Measurements from ENCODE around the gene CEBPA. TPM values are rescaled to one million over a fixed set of nuclear protein-coding genes. Genes with fewer than 3 reads are reported as not detected.

Gene CEBPA
- total and polyA plus RNA-seq, 4 donors: 32.9 to 112 (median 82.7) TPM

- Histone ChIP-seq H3K36me3 (ENCODE audit: control insufficient read depth in 4 of 4, insufficient read depth in 3 of 4, low read depth in 1 of 4, low read length in 3 of 4) (no peaks in the 10 kb centered on the region), H3K9ac (ENCODE audit: low read depth in 1 of 2, low read length in 2 of 2) (no peak overlapping the region), H3K27ac (ENCODE audit: low read depth in 1 of 2, low read length in 2 of 2) (peak overlapping the region; percentile 88 to 91), H3K27me3 (ENCODE audit: control insufficient read depth in 4 of 4, insufficient read depth in 4 of 4, low read length in 3 of 4) (no peaks in the 10 kb centered on the region), H3K9me3 (ENCODE audit: control insufficient read depth in 4 of 4, low read length in 3 of 4) (no peaks in the 10 kb centered on the region), H3K4me1 (ENCODE audit: control insufficient read depth in 4 of 4, insufficient read depth in 4 of 4, low read length in 3 of 4) (peaks cover 4 to 24% (median 19%) of the 10 kb centered on the region in 4 donors), H3K4me3 (ENCODE audit: low read depth in 1 of 3, low read length in 3 of 3) (no peak overlapping the region)
- WGBS: 94% methylated on average over 10 of the region's 10 CpGs
- no peak for TF ChIP-seq RXRA (IDR thresholded peaks at IDR 0.05)
- TF ChIP-seq, protein P1, sequence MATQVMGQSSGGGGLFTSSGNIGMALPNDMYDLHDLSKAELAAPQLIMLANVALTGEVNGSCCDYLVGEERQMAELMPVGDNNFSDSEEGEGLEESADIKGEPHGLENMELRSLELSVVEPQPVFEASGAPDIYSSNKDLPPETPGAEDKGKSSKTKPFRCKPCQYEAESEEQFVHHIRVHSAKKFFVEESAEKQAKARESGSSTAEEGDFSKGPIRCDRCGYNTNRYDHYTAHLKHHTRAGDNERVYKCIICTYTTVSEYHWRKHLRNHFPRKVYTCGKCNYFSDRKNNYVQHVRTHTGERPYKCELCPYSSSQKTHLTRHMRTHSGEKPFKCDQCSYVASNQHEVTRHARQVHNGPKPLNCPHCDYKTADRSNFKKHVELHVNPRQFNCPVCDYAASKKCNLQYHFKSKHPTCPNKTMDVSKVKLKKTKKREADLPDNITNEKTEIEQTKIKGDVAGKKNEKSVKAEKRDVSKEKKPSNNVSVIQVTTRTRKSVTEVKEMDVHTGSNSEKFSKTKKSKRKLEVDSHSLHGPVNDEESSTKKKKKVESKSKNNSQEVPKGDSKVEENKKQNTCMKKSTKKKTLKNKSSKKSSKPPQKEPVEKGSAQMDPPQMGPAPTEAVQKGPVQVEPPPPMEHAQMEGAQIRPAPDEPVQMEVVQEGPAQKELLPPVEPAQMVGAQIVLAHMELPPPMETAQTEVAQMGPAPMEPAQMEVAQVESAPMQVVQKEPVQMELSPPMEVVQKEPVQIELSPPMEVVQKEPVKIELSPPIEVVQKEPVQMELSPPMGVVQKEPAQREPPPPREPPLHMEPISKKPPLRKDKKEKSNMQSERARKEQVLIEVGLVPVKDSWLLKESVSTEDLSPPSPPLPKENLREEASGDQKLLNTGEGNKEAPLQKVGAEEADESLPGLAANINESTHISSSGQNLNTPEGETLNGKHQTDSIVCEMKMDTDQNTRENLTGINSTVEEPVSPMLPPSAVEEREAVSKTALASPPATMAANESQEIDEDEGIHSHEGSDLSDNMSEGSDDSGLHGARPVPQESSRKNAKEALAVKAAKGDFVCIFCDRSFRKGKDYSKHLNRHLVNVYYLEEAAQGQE (IDR thresholded peaks at IDR 0.05): no peak
- TF ChIP-seq HNF4A (conservative IDR thresholded peaks at IDR 0.05): no peak
- no peak for TF ChIP-seq FOXA2 (IDR thresholded peaks at IDR 0.05)
- no peak for TF ChIP-seq ATF3 (IDR thresholded peaks at IDR 0.05)
- TF ChIP-seq JUND (IDR thresholded peaks at IDR 0.05): no peak
- TF ChIP-seq HNF4G (IDR thresholded peaks at IDR 0.05): no peak
- TF ChIP-seq, protein P2, sequence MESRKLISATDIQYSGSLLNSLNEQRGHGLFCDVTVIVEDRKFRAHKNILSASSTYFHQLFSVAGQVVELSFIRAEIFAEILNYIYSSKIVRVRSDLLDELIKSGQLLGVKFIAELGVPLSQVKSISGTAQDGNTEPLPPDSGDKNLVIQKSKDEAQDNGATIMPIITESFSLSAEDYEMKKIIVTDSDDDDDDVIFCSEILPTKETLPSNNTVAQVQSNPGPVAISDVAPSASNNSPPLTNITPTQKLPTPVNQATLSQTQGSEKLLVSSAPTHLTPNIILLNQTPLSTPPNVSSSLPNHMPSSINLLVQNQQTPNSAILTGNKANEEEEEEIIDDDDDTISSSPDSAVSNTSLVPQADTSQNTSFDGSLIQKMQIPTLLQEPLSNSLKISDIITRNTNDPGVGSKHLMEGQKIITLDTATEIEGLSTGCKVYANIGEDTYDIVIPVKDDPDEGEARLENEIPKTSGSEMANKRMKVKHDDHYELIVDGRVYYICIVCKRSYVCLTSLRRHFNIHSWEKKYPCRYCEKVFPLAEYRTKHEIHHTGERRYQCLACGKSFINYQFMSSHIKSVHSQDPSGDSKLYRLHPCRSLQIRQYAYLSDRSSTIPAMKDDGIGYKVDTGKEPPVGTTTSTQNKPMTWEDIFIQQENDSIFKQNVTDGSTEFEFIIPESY (IDR thresholded peaks at IDR 0.05): no peak
- TF ChIP-seq SP1 (IDR thresholded peaks at IDR 0.05): no peak
- TF ChIP-seq NR2F2 (IDR thresholded peaks at IDR 0.05): no peak
- no peak for TF ChIP-seq EGR1 (IDR thresholded peaks at IDR 0.05; ENCODE audit: low read depth in 2 of 2)
- no peak for TF ChIP-seq GABPA (IDR thresholded peaks at IDR 0.05 in 1 of 2, conservative IDR thresholded peaks at IDR 0.05 in 1 of 2)
- TF ChIP-seq FOXA1 (IDR thresholded peaks at IDR 0.05): no peak
- TF ChIP-seq, protein P3, sequence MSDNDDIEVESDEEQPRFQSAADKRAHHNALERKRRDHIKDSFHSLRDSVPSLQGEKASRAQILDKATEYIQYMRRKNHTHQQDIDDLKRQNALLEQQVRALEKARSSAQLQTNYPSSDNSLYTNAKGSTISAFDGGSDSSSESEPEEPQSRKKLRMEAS (IDR thresholded peaks at IDR 0.05): no peak
- no peak for TF ChIP-seq TAF1 (conservative IDR thresholded peaks at IDR 0.05)
- no peak for TF ChIP-seq RAD21 (IDR thresholded peaks at IDR 0.05)
- DNase-seq (ENCODE audit: low spot score): no peak
These were observed 45.0 kb upstream of the CEBPA start for GRCh38 chr19:33347300-33347699.

- no peak overlapping the region for H3K9ac ChIP-seq (ENCODE audit: low read depth in 1 of 2, low read length in 2 of 2)
- H3K4me1 ChIP-seq (ENCODE audit: control insufficient read depth in 4 of 4, insufficient read depth in 4 of 4, low read length in 3 of 4): peaks cover 7 to 25% (median 20%) of the 10 kb centered on the region in 4 donors
- H3K27ac ChIP-seq (ENCODE audit: low read depth in 1 of 2, low read length in 2 of 2): no peak overlapping the region
- DNase-seq (ENCODE audit: low spot score): no peak
- no peaks in the 10 kb centered on the region for H3K9me3 ChIP-seq (ENCODE audit: control insufficient read depth in 4 of 4, low read length in 3 of 4)
- no peaks in the 10 kb centered on the region for H3K27me3 ChIP-seq (ENCODE audit: control insufficient read depth in 4 of 4, insufficient read depth in 4 of 4, low read length in 3 of 4)
- no peak overlapping the region for H3K4me3 ChIP-seq (ENCODE audit: low read depth in 1 of 3, low read length in 3 of 3)
- no peaks in the 10 kb centered on the region for H3K36me3 ChIP-seq (ENCODE audit: control insufficient read depth in 4 of 4, insufficient read depth in 3 of 4, low read depth in 1 of 4, low read length in 3 of 4)
- TF ChIP-seq HNF4G (IDR thresholded peaks at IDR 0.05) (no peak), RAD21 (IDR thresholded peaks at IDR 0.05) (no peak), YY1 (IDR thresholded peaks at IDR 0.05) (no peak), FOXA2 (IDR thresholded peaks at IDR 0.05) (no peak), TAF1 (conservative IDR thresholded peaks at IDR 0.05) (no peak), NR2F2 (IDR thresholded peaks at IDR 0.05) (no peak), HNF4A (conservative IDR thresholded peaks at IDR 0.05) (no peak), SP1 (IDR thresholded peaks at IDR 0.05) (no peak), EGR1 (IDR thresholded peaks at IDR 0.05; ENCODE audit: low read depth in 2 of 2) (no peak), ATF3 (IDR thresholded peaks at IDR 0.05) (no peak), JUND (IDR thresholded peaks at IDR 0.05) (no peak), FOXA1 (IDR thresholded peaks at IDR 0.05) (no peak), RXRA (IDR thresholded peaks at IDR 0.05) (no peak), GABPA (IDR thresholded peaks at IDR 0.05 in 1 of 2, conservative IDR thresholded peaks at IDR 0.05 in 1 of 2) (no peak)
- TF ChIP-seq, protein P3 (IDR thresholded peaks at IDR 0.05): no peak
- TF ChIP-seq, protein P2 (IDR thresholded peaks at IDR 0.05): no peak
- TF ChIP-seq, protein P1 (IDR thresholded peaks at IDR 0.05): no peak
These were observed 44.3 kb upstream of the CEBPA start for GRCh38 chr19:33346665-33347064.

Measured in liver (tissue), 9 donors.